Endothelial cell of umbilical vein (primary cell): ENCODE data around the gene TMEM135.

ENCODE experiments used
- CTCF ChIP-seq, 2 donors: IDR thresholded peaks; 1 replicate in 1 of 2; 2 replicates in 1 of 2; pipeline ENCODE4 v1.5.1; 2011; ENCODE audit warnings: low read length in 2 of 2, mild to moderate bottlenecking in 2 of 2, moderate library complexity in 2 of 2, control low read depth in 1 of 2, inconsistent platforms in 1 of 2, low read depth in 1 of 2; ENCODE audit not compliant: insufficient read depth in 1 of 2; ENCODE audit errors: extremely low read depth in 1 of 2
- EZH2 ChIP-seq: IDR thresholded peaks from 2 replicates; pipeline ENCODE4 v1.6.1; 2012; ENCODE audit warnings: borderline replicate concordance, low read depth, mild to moderate bottlenecking, moderate library complexity, low read length, inconsistent platforms; ENCODE audit not compliant: severe bottlenecking
- FOS ChIP-seq: IDR thresholded peaks from 2 replicates; pipeline ENCODE4 v1.6.1; 2011; ENCODE audit warnings: mild to moderate bottlenecking, low read length, moderate library complexity, borderline replicate concordance; ENCODE audit not compliant: insufficient read depth
- JUN ChIP-seq: IDR thresholded peaks from 2 replicates; pipeline ENCODE4 v1.6.1; 2011; ENCODE audit warnings: borderline replicate concordance, low read depth; ENCODE audit not compliant: insufficient read length, insufficient read depth
- MAX ChIP-seq: IDR thresholded peaks from 2 replicates; pipeline ENCODE4 v1.6.1; 2011; ENCODE audit not compliant: insufficient read depth, insufficient read length
- MYC ChIP-seq: IDR thresholded peaks from one replicate; pipeline ENCODE4 v1.6.1; 2011; ENCODE audit warnings: mild to moderate bottlenecking, low read depth, low read length
- POLR2A ChIP-seq: IDR thresholded peaks from 2 replicates; pipeline ENCODE4 v1.6.1; 2012; ENCODE audit warnings: low read depth, mild to moderate bottlenecking, control low read depth, low read length
- POLR2AphosphoS5 ChIP-seq: IDR thresholded peaks from 2 replicates; pipeline ENCODE4 v1.6.1; 2012; ENCODE audit warnings: low read depth, mild to moderate bottlenecking, control low read depth, low read length, moderate library complexity; ENCODE audit not compliant: insufficient read depth

- no peak for TF ChIP-seq POLR2A
- TF ChIP-seq CTCF (IDR thresholded peaks at IDR 0.05; ENCODE audit: extremely low read depth in 1 of 2, insufficient read depth in 1 of 2, low read depth in 1 of 2, low read length in 2 of 2) = no peak
- no peak for TF ChIP-seq JUN
- TF ChIP-seq POLR2AphosphoS5 = no peak
- no peak for TF ChIP-seq FOS
- no peak for TF ChIP-seq EZH2
- no peak for TF ChIP-seq MAX
- no peak for TF ChIP-seq MYC
These were observed 287.2 kb downstream of the TMEM135 start for GRCh38 chr11:87324817-87325489.
